GM12891 (cell line): ENCODE data around the gene HHAT.

Source experiments
- PAX5 ChIP-seq: IDR thresholded peaks from 2 replicates; pipeline ENCODE4 v1.6.1; 2011; ENCODE audit warnings: low read length, moderate library complexity, mild to moderate bottlenecking; ENCODE audit not compliant: insufficient read depth, severe bottlenecking
- POLR2A ChIP-seq: IDR thresholded peaks from 2 replicates; pipeline ENCODE4 v1.6.1; 2011; ENCODE audit warnings: low read depth, low read length, control low read depth
- POLR2AphosphoS5 ChIP-seq: IDR thresholded peaks from 2 replicates; pipeline ENCODE4 v1.6.1; 2011; ENCODE audit warnings: low read depth, low read length, control low read depth
- POU2F2 ChIP-seq: IDR thresholded peaks from 2 replicates; pipeline ENCODE4 v1.6.1; 2011; ENCODE audit warnings: low read depth, mild to moderate bottlenecking, control low read depth, low read length, moderate library complexity
- SPI1 ChIP-seq: IDR thresholded peaks from 2 replicates; pipeline ENCODE4 v1.6.1; 2011; ENCODE audit warnings: low read depth, low read length, control low read depth
- TAF1 ChIP-seq: IDR thresholded peaks from 2 replicates; pipeline ENCODE4 v1.6.1; 2011; ENCODE audit warnings: low read depth, low read length, control low read depth

- TF ChIP-seq POLR2A, result no peak
- no peak for TF ChIP-seq PAX5
- no peak for TF ChIP-seq POLR2AphosphoS5
- TF ChIP-seq TAF1, result no peak
- no peak for TF ChIP-seq POU2F2
- TF ChIP-seq SPI1, result no peak
Observed at GRCh38 chr1:210695026-210695425, 366.3 kb downstream of the HHAT start.
